GM19438 (cell line): ENCODE measurements around the gene CACNA1S.

Source experiments
- ATAC-seq: cut with Tn5 transposase; IDR thresholded peaks from one replicate; pipeline ENCODE4 v1.9.1; 2021; ENCODE audit warnings: low read depth; ENCODE audit not compliant: unreplicated experiment

The CACNA1S gene

DNA sequence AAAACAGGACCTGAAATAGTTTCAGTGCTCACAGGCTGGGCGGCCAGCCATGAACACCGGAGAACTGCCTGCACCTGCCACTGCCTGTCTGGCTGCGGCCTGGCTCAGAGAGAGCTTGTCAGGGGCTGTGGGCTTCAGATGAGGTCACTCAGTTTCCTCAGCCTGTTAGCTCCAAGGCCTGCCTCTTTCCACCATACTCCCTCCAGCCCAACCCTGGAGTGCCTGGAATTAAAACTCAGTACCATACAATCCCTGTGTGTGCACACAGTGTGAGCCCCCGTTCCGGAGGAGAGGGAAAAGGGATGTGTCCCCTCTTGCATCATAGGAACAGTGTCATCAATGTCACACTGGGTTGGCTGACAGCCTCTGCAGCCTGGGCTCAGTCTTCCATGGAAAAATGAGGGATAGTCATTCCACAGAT, 16.2 kb downstream of the CACNA1S start:
- ATAC-seq: no peak

DNA sequence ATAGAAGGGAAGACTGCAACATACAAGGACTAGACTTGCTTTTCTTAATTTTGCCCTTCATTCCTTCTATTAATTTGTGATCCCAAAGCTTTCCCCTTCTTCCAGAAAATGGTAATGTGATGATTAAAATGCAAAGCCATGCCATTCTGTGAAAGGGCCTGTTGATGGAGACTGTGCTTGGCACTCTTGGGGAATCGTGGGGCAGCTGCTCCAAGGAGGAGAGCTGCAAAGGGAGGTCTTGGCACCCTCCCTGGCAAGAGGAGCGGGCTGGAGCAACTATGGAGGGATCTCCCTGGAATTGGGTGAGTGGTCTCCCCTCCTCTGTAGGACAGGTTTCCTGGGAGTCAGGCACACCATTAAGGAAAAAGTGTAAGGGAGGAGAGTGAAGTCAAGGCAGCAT, 16.6 kb downstream of the CACNA1S start:
- no peak for ATAC-seq

DNA sequence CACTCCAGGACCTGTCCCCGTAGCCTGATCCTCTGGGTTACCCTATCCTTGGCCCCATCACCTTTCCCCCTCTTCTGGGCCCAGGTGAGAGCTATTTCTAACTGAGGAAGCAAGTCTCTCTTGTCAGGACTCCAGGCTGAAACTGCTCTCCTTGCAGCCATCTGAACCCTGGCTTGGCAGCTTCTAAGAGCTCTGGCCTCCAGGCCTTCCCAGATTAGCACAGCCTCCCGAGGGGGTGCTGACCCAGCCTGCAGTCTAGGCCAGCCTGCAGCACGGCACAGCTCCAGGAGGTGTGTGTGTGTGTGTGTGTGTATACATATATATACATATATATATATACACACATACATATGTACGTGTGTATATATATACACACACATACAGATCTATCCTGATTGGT, 17.4 kb downstream of the CACNA1S start:
- ATAC-seq: no peak

DNA sequence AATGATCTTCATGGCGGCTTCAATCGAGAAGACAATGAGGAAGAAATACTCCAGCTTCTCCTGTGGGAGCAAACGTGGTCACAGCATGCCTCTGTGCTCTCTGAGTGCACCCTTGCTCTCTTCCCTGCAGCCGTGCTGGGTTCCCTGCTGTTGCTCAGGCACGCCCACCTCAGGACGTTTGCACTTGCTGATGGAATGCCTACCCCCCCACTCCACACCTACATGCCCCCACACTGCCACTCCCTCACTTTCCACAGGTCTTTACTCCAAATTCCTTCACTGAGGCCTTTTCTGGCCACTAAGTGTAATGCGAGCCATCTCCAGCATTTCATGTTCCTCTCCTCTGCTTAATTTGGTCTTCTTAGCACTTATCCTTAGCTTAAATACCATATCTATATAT, 18.3 kb downstream of the CACNA1S start:
- no peak for ATAC-seq

DNA sequence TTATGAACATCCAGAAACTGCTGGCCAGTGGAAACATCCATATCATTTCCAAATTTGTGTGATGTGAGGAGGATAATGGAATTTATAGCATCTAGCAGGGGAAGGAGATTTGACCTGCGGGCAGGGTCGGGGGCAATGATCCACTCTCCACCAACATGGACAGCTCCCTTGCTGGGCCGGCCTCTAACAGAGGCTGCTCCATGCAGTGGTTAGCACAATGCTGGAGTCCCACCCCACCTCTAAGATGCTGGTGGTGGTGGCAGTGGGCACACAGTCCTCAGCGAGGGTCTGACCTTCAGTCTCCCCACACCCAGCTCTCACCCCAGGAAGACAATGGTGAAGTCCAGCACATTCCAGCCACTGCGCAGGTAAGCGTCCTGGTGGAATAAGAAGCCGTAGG, 18.7 kb downstream of the CACNA1S start:
- no peak for ATAC-seq

DNA sequence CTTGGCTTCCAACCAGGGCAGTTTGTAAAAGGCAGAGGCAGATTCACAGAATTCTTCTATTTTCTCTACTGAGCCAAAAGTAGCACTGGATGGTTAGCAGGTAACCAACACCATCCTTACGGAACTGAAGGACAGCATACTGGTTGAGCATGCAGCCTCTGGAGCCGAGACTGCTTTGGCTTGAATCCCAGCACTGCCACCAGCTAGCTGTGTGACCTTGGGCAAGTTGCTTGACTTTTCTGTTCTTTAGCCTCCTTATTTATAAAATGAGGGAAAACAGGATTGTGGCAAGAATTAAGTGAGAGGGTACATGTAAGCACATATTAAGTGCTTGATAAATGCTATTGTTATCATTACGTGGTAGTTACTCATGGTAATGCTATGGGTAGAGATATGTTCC, 19.5 kb downstream of the CACNA1S start:
- ATAC-seq: no peak

DNA sequence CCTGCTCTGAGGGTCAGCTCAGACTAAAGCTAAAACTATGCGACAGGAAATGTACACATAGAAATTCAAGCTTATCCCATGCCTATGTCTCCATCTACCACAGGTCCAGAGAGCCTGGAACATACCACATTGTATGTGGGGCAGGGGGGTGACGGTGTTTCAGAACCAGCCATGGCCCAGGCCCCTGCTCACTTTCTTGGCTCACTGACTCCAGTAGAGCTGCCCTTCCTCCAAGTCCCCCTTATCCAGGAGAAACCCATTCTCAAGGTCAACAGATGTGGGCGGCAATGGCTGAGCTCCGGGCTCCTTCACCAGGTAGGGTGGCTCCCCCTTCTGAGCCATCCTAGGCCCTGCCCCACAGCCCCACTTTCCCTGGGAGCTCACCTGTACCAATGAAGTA, 21.0 kb downstream of the CACNA1S start:
- no peak for ATAC-seq

DNA sequence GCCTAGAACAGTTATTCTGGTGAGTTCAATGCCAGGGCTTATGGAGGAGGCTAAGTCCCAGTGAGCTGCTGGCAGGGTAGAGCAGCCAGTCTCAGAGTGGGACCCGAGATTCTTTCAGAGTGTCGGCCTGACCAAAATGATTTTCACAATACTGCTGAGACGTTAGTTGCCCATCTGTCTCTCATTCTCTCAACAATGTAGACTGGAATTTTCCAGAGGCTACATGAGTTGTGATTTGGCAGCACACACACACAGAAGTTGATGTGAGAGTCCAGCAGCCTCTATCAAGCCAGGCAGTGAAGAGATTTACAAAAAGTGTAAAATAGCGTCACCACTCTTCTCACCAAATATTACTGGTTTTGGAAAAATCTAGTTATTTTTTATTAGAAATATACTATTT, 21.7 kb downstream of the CACNA1S start:
- ATAC-seq: no peak

DNA sequence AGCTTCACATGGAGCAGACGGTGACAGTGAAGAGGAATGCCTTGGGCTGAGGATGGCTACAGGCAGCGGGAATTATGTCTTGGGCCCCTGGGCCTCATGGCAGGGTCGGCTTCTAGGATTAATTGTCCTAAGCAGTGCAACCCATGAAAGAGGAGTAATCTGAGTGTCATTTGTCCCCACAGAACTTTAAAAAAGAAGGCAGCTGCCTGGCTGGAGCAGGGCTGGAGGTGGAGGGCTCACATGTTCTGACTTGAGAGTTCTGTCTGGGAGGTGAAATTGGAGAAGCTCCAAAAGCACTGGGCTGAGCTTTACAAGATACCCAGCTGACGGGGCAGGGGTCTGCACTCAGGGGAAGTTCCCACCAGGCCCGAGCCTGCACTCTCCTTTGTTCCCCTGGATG, 22.6 kb downstream of the CACNA1S start:
- no peak for ATAC-seq

DNA sequence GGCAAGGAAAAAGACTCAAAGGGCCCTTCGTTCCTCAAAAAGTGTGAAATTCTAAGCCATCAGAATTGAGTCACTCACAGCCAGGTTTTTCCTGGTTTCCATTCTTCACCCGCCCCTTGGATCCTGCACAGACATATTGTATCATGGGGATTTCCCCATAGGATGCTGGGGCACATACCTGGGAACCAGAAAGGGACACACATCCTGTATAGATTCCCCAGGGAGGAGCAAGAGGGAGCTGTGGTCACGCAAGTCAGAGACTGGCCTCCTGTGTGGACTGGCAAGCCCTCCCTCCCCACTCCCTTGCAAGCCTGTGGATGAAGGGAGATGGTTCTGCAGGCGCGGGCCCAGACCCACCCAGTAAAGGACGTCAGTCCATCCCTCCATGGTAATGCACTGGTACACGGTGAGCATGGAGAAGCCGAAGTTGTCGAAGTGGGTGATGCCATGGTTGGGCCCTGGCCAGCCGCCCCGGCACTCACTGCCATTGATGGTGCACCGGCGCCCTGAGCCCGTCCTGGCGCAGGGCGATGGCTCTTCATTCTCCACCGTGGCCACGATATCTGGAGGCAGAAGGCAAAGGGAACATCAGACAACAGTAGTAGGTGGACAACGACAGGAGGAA, 23.2 kb downstream of the CACNA1S start:
- no peak for ATAC-seq

DNA sequence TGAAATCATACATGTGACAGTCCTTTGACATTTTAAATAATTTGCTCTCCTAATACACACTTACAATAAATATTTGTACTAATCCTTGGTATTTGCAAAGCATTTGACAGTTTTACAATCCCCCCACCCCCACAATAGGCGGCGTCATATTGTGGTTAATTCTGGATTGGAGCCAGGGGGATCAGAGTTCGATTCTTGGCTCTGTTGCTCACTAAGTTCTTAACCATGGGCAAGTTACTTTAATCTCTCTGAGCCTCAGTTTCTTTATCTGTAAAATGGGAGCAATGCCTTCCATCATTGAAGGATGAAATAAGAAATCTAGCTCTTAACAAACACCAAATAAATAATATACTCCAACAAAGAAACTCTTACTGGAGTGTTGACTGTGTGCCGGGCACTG, 23.8 kb downstream of the CACNA1S start:
- no peak for ATAC-seq

DNA sequence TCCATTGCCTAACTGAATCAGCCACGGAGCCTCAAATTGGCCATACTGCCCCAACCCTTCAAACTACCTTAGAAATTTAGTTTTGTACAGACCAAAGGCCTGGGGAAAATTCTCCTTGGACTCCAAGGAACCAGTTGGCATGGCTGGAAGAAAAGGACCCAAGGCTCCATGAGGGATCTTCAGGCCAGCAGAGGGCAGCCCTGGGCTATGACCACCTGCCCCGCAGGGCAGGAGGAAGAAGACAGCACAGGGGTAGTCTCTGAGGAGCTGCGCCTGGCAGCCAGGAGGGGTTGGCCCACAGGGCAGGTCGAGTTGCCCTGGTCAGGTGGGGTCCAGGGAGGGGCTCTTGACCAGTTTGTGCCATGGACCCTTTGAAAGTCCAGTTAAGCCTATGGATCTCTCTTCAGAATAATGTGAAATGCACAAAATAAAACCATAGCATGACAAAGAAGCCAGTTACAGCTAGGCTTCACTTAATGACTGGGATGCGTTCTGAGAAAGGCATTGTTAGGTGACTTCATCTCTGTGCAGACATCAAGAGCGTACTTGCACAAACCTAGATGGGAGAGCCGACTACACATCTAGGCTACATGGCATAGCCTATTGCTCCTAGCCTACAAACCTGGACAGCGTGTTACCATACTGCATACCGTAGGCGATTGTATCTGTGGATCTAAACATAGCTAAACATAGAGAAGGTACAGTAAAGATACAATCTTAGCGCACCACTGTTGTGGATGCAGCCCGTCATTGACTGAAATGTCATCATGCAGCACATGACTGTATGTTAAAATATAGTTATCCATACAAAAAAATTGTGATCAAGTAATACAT, 26.1 kb downstream of the CACNA1S start:
- no peak for ATAC-seq

DNA sequence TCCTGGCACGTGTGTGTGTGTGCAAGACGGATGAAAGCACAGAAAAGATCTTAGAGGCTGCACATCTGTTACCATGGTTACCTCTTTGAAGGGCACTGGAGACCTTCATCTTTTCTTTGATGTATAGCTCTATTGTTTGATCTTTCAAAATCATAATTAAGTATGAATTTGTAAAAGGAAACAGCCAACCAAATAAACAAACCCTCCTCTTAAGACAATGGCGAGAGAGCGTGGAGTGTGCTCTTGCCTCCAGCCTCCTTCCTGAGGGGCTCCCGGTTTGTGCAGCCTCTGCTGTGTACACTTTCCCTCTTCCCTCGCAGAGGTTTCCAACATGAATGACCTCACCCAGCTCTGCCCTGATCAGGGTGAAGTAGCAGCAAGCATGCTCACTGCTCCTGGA, 27.9 kb downstream of the CACNA1S start:
- no peak for ATAC-seq

DNA sequence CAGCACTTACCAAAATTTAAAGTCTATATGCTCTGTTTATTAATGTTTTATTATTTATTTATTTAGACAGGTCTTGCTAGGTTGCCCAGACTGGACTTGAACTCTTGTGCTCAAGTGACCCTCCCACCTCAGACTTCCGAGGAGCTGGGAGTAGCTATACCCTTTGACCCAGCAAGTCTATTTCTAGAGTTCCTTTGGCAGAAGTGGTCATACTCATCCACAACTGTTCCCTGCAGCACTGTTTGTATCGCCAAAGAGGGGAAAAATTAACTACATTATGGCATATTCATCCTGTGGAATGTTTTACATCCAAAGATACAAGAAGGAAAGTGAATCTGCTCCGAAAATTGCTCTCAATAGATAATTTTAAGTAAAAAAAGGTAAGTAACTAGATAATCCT, 28.5 kb downstream of the CACNA1S start:
- ATAC-seq: no peak

DNA sequence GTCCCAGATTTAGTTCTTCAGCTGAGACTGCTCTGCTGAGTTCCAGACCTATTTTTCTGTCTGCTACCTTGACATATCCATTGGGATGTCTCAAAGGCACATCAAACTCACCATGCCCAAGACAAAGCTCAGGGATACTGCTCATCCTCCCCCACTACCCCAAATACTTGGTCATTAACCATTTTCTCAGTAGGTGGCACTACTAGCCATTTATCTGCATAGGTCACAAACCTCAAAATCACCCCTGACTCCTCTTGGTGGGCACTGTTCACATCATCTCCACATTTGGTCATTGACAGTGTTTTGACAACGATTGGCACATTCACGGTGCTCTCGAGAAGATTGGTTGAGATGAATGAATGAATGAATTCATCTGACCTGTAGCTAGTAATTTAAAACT, 32.1 kb downstream of the CACNA1S start:
- ATAC-seq: no peak

DNA sequence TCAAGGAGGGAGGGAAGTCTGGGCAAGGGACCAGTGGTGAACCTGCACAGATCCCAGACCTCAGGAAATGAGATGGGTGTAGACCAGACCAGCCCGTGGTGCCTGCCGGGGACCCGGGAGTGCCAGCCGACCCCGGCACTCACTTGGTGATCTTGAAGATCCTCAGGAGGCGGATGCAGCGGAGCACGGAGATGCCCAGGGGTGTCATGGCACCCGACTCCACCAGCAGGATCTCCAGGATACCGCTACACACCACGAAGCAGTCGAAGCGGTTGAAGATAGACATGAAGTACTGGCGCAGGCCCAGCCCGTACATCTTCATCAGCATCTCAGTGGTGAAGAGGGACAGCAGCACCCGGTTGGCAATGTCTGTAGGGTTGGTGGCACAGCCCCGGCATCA, 34.5 kb downstream of the CACNA1S start:
- no peak for ATAC-seq

DNA sequence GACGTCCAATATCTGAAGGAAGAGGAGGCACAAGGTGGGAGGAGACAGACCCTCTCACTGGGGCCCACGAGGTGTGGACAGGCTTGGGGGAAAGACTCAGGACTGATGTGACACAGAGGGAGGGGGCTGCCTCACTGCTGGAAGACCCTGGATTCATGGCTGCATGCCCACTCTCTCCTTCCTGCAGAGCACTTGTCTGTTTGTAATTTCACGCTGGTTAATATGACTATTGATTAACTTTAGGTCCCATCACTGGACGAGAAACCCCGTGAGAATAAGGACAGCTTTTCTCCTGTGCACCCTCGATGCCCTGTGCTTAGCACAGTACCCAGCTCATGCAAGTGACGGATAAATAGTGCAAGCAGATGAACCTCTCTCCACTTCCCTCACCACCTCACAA, 35.1 kb downstream of the CACNA1S start:
- no peak for ATAC-seq

DNA sequence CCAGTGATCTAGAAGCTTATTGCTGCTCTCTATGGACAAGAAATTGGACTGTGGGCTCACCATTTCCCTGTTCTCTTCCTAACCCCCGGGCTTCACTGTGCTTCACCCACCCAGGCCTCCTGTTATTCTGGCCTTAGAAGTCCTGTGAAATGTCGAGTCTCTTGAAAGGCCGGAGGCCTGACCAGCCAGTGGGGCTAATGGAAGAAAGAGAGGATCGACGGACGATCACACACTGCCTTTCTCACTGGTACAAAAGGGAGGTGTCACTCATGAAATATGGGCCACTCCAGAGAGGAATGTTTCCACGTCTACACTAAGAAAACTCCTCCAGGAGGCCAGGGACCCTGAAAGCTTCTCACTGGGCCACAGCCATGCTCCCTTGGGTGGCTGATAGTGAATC, 36.1 kb downstream of the CACNA1S start:
- ATAC-seq: no peak

DNA sequence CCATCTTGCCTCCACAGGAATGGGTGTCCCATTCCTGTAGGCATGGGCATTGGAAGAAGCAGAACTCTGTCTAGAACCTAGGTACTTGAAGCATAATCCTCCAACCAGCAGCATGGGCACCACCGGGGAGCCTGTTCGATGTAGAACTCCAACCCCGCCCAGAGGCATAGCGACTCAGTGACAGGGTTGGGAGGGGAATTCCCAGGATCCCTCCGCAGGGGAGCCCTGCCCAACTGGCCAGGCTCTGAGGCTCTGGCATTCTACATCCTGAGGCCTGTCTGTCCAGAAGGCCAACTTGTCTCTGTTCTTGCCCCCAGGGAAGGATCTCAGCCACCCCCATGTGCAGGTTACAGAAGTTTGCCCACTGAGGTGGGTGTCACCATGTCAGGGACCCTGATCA, 38.2 kb downstream of the CACNA1S start:
- no peak for ATAC-seq

DNA sequence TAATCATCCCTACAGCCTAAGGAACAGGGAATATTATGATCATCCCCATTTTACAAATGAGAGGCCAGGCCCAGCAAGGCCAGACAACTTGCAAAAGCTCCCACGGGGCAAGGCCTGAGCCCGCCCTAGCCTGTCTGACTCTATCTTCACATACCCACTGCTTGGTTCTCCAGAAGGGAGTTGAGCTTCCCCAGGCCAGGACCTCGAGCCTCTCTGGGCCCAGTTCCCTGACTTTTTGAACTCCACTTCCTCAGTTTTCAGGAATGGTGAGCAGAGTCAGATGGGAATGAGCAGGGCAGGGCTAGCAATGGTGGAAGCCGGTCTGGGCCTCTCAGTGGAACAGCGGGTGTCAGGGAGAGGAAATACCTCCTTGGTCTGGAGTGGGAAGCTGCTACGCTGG, 39.3 kb downstream of the CACNA1S start:
- no peak for ATAC-seq

DNA sequence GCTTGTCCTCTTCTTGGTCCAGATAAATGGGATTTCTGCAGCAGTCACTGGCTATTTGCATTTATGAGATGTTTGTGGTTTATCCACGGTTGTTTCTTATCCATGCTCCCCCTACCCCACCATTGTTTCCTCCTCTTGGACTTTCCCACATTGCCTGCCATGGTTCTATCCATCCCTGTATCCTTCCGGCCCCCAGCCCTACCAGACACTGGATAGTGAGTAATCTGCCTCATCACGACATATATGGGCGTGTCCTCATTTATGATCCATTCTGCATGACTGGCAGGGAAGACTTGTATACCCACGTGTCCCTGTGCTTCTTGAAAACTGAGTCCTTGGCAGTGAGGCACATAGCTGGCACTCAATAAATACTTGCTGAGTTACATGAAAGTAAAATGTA, 40.1 kb downstream of the CACNA1S start:
- ATAC-seq: no peak

DNA sequence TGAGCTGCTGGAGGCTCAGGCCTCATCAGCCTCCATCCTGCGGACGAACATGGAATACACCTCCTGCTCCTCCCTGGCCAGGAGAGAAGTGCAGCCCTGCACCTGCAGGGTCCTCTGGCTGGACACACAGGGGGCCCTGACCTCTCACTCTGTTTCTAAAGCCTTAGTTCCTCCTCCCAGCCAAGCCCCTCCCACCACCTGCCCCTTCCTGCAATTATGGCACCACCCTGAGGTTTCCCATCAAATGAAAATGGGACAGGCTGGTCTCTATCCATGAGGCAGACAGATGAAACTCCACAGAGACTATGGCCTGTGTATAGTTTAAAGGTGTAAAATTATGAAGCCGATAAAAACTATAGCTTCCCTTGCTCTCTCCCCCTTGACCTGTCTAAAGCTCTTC, 42.6 kb downstream of the CACNA1S start:
- ATAC-seq: no peak
